ENCODE data around the gene DDX39B. TPM values are rescaled to one million over a fixed set of nuclear protein-coding genes. Genes with fewer than 3 reads are reported as not detected.
A peak's percentile ranks its signal among the peaks of the same experiment; 100 is the strongest.
"Not testable (repeated sequence)": the region's sequence is repeated elsewhere in the genome, so short reads cannot be mapped to it uniquely, and the experiment has no call there.

Gene DDX39B
- total RNA-seq, 2 experiments from 2014 or later: 483 to 498 TPM

- H3K27ac Mint-ChIP-seq: no peak overlapping the region
- H3K4me3 Mint-ChIP-seq: no peak overlapping the region
- H3K4me1 Mint-ChIP-seq (ENCODE audit: low read depth): peaks cover 46% of the 10 kb centered on the region
- no peak overlapping the region for H3K4me3 ChIP-seq (ENCODE audit: low read length)
- no peaks in the 10 kb centered on the region for H3K9me3 Mint-ChIP-seq
- intact Hi-C loops (cut with DNase I, micrococcal nuclease): loop anchor here in 1 of 2 experiments (2.0 kb wide), 2 partner anchors 15 to 23 kb away; partner anchors contain the start of gene LTA
- no peaks in the 10 kb centered on the region for H3K27me3 Mint-ChIP-seq
- ChIA-PET POLR2A (interaction anchor here (1.0 to 34.9 kb wide), 4 partner anchors 10 to 28 kb away, joined by 4 to 1160 read pairs (median 26); partner anchors contain the start of genes DDX39B, LST1, LTA and LTB), CTCF (interaction anchor here (1.7 to 6.2 kb wide), 2 partner anchors 20 to 40 kb away, joined by 7 to 32 read pairs; no protein-coding TSS in a partner anchor)
- H3K36me3 ChIP-seq (ENCODE audit: insufficient read depth, low read length): peaks cover 13% of the 10 kb centered on the region
- TF ChIP-seq CTCF (IDR thresholded peaks at IDR 0.05): no peak
- H3K27ac ChIP-seq (ENCODE audit: low read depth in 1 of 2, low read length in 2 of 2): peak overlapping the region; percentile 63 to 74
- H3K27me3 ChIP-seq (ENCODE audit: control insufficient read depth in 1 of 2, insufficient read depth in 2 of 2, low read length in 2 of 2): no peaks in the 10 kb centered on the region
- peaks cover 29% of the 10 kb centered on the region for H3K36me3 Mint-ChIP-seq (ENCODE audit: low read depth)
- DNase-seq (no peak), ATAC-seq (ENCODE audit: poor library complexity) (no peak)
- peaks cover 66% of the 10 kb centered on the region for H3K4me1 ChIP-seq (ENCODE audit: insufficient read depth, low read length)
- no peaks in the 10 kb centered on the region for H3K9me3 ChIP-seq (ENCODE audit: control insufficient read depth in 1 of 2, insufficient read depth in 1 of 2, low read length in 2 of 2)
Observed at GRCh38 chr6:31557443-31558317, 15.9 kb upstream of the DDX39B start.

- Histone ChIP-seq H3K36me3 (ENCODE audit: insufficient read depth, low read length) (peaks cover 13% of the 10 kb centered on the region), H3K9me3 (ENCODE audit: control insufficient read depth in 1 of 2, insufficient read depth in 1 of 2, low read length in 2 of 2) (no peaks in the 10 kb centered on the region), H3K4me3 (ENCODE audit: low read length) (no peak overlapping the region), H3K4me1 (ENCODE audit: insufficient read depth, low read length) (peaks cover 61% of the 10 kb centered on the region), H3K27ac (ENCODE audit: low read depth in 1 of 2, low read length in 2 of 2) (no peak overlapping the region), H3K27me3 (ENCODE audit: control insufficient read depth in 1 of 2, insufficient read depth in 2 of 2, low read length in 2 of 2) (no peaks in the 10 kb centered on the region)
- Mint-ChIP-seq H3K27ac (peak overlapping the region; percentile 47), H3K27me3 (no peaks in the 10 kb centered on the region), H3K36me3 (ENCODE audit: low read depth) (peaks cover 24% of the 10 kb centered on the region), H3K4me3 (no peak overlapping the region), H3K9me3 (no peaks in the 10 kb centered on the region), H3K4me1 (ENCODE audit: low read depth) (peaks cover 41% of the 10 kb centered on the region)
- POLR2A ChIA-PET: interaction anchor here (0.9 to 34.9 kb wide), 3 partner anchors 13 to 30 kb away, joined by 3 to 1160 read pairs (median 43); partner anchors contain the start of genes LST1, LTA, LTB and NCR3
- DNase-seq (peak in 1 of 14 experiments; percentile 45), ATAC-seq (ENCODE audit: poor library complexity) (no peak)
- CTCF ChIA-PET: interaction anchor here (1.2 to 6.2 kb wide), 5 partner anchors 10 to 41 kb away, joined by 3 to 32 read pairs (median 4); partner anchors contain the start of genes LTB and TNF
- intact Hi-C loops (cut with DNase I, micrococcal nuclease): no loop called here
- TF ChIP-seq CTCF (IDR thresholded peaks at IDR 0.05): no peak
Observed at GRCh38 chr6:31556307-31556706, 14.5 kb upstream of the DDX39B start.

GRCh38 chr6:31551371-31551770 is 9.6 kb upstream of the DDX39B start:
- ChIA-PET POLR2A (interaction anchor here (0.6 to 8.1 kb wide), 18 partner anchors 9 to 421 kb away, joined by 3 to 220 read pairs (median 4); partner anchors contain the start of genes ABHD16A, BAG6, DDX39B and DXO), CTCF (interaction anchor here (0.6 to 11.8 kb wide), 15 partner anchors 9 to 279 kb away, joined by 3 to 284 read pairs (median 4); partner anchors contain the start of genes DDX39B, GPANK1, LST1 and LTB)
- intact Hi-C loops (cut with DNase I, micrococcal nuclease): loop anchor here (1.0 kb wide), 2 partner anchors 29 to 47 kb away; no protein-coding TSS in a partner anchor
- H3K27ac ChIP-seq (ENCODE audit: low read depth in 1 of 2, low read length in 2 of 2); H3K4me3 ChIP-seq (ENCODE audit: low read length); H3K27me3 Mint-ChIP-seq; H3K9me3 ChIP-seq (ENCODE audit: control insufficient read depth in 1 of 2, insufficient read depth in 1 of 2, low read length in 2 of 2); H3K36me3 Mint-ChIP-seq (ENCODE audit: low read depth); H3K27me3 ChIP-seq (ENCODE audit: control insufficient read depth in 1 of 2, insufficient read depth in 2 of 2, low read length in 2 of 2); H3K9me3 Mint-ChIP-seq; H3K4me3 Mint-ChIP-seq; H3K36me3 ChIP-seq (ENCODE audit: insufficient read depth, low read length); ATAC-seq (ENCODE audit: poor library complexity): not testable (repeated sequence)
- peak; percentile 49 to 87 (median 62) for DNase-seq
- peak; percentile 70 for TF ChIP-seq CTCF (IDR thresholded peaks at IDR 0.05)
- peaks cover 40% of the 10 kb centered on the region for H3K4me1 ChIP-seq (ENCODE audit: insufficient read depth, low read length)
- H3K27ac Mint-ChIP-seq: peak overlapping the region; percentile 73
- peaks cover 32% of the 10 kb centered on the region for H3K4me1 Mint-ChIP-seq (ENCODE audit: low read depth)

All from CD4-positive, alpha-beta T cell (primary cell).